T-helper 22 cell (primary cell): ENCODE measurements around the gene SRRD.
"Not testable (repeated sequence)": the region's sequence is repeated elsewhere in the genome, so short reads cannot be mapped to it uniquely, and the experiment has no call there.

Experiments
- DNase-seq: peaks from one replicate; pipeline ENCODE4 v3.0.0-alpha.2; 2020; ENCODE audit warnings: low read depth

SRRD gene

GRCh38 chr22:26522012-26522411, 38.3 kb downstream of the SRRD start:
- no peak for DNase-seq

- no peak for DNase-seq
Measured at GRCh38 chr22:26522592-26522991, 38.9 kb downstream of the SRRD start.

- no peak for DNase-seq
Measured at GRCh38 chr22:26524870-26525269, 41.2 kb downstream of the SRRD start.

- no peak for DNase-seq
Measured at GRCh38 chr22:26525946-26526564, 42.4 kb downstream of the SRRD start.

GRCh38 chr22:26527167-26527566, 43.5 kb downstream of the SRRD start:
- no peak for DNase-seq

- no peak for DNase-seq
Measured at GRCh38 chr22:26527574-26528465, 44.1 kb downstream of the SRRD start.

GRCh38 chr22:26528518-26528917, 44.8 kb downstream of the SRRD start:
- not testable (repeated sequence) for DNase-seq

GRCh38 chr22:26529345-26529744, 45.7 kb downstream of the SRRD start:
- no peak for DNase-seq

GRCh38 chr22:26534171-26534855, 50.6 kb downstream of the SRRD start:
- no peak for DNase-seq

GRCh38 chr22:26534874-26535602, 51.4 kb downstream of the SRRD start:
- DNase-seq, result no peak

- DNase-seq, result no peak
Measured at GRCh38 chr22:26535603-26535908, 51.9 kb downstream of the SRRD start.

- no peak for DNase-seq
Measured at GRCh38 chr22:26536056-26536761, 52.5 kb downstream of the SRRD start.

- no peak for DNase-seq
Measured at GRCh38 chr22:26536762-26537134, 53.1 kb downstream of the SRRD start.

- DNase-seq, result no peak
Measured at GRCh38 chr22:26540119-26540518, 56.4 kb downstream of the SRRD start.

- no peak for DNase-seq
Measured at GRCh38 chr22:26541167-26541819, 57.6 kb downstream of the SRRD start.

GRCh38 chr22:26542831-26543230, 59.2 kb downstream of the SRRD start:
- no peak for DNase-seq
